ENCODE results near the gene HS1BP3. TPM values are rescaled to one million over a fixed set of nuclear protein-coding genes. Genes with fewer than 3 reads are reported as not detected.

The HS1BP3 gene
- total and polyA plus RNA-seq, 2 of the 13 experiments (the other 11 are each of a cell fraction or from before 2014, with no cell fraction given) = 15.2 to 22.0 TPM

- TF ChIP-seq, protein P1, sequence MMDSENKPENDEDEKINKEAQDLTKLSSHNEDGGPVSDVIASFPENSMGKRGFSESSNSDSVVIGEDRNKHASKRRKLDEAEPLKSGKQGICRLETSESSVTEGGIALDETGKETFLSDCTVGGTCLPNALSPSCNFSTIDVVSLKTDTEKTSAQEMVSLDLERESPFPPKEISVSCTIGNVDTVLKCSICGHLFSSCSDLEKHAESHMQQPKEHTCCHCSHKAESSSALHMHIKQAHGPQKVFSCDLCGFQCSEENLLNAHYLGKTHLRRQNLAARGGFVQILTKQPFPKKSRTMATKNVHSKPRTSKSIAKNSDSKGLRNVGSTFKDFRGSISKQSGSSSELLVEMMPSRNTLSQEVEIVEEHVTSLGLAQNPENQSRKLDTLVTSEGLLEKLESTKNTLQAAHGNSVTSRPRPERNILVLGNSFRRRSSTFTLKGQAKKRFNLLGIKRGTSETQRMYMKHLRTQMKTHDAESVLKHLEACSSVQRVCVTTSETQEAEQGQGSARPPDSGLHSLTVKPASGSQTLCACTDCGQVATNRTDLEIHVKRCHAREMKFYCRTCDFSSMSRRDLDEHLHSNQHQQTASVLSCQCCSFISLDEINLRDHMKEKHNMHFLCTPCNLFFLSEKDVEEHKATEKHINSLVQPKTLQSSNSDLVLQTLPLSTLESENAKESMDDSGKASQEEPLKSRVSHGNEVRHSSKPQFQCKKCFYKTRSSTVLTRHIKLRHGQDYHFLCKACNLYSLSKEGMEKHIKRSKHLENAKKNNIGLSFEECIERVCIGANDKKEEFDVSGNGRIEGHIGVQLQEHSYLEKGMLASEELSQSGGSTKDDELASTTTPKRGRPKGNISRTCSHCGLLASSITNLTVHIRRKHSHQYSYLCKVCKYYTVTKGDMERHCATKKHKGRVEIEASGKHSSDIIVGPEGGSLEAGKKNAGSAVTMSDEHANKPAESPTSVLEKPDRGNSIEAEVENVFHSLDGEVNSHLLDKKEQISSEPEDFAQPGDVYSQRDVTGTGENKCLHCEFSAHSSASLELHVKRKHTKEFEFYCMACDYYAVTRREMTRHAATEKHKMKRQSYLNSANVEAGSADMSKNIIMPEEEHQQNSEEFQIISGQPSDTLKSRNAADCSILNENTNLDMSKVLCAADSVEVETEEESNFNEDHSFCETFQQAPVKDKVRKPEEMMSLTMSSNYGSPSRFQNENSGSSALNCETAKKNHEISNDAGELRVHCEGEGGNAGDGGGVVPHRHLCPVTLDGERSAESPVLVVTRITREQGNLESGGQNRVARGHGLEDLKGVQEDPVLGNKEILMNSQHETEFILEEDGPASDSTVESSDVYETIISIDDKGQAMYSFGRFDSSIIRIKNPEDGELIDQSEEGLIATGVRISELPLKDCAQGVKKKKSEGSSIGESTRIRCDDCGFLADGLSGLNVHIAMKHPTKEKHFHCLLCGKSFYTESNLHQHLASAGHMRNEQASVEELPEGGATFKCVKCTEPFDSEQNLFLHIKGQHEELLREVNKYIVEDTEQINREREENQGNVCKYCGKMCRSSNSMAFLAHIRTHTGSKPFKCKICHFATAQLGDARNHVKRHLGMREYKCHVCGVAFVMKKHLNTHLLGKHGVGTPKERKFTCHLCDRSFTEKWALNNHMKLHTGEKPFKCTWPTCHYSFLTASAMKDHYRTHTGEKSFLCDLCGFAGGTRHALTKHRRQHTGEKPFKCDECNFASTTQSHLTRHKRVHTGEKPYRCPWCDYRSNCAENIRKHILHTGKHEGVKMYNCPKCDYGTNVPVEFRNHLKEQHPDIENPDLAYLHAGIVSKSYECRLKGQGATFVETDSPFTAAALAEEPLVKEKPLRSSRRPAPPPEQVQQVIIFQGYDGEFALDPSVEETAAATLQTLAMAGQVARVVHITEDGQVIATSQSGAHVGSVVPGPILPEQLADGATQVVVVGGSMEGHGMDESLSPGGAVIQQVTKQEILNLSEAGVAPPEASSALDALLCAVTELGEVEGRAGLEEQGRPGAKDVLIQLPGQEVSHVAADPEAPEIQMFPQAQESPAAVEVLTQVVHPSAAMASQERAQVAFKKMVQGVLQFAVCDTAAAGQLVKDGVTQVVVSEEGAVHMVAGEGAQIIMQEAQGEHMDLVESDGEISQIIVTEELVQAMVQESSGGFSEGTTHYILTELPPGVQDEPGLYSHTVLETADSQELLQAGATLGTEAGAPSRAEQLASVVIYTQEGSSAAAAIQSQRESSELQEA (CRISPR knock-in tag; IDR thresholded peaks at IDR 0.05; ENCODE audit: not compliant biosample characterization) = no peak
- TF ChIP-seq SP1 (IDR thresholded peaks at IDR 0.05) = no peak
- no peak for TF ChIP-seq SP1 (CRISPR knock-in tag; IDR thresholded peaks at IDR 0.05)
- TF ChIP-seq IKZF5 (CRISPR knock-in tag; IDR thresholded peaks at IDR 0.05) = no peak
- TF ChIP-seq CERS6 (CRISPR knock-in tag; IDR thresholded peaks at IDR 0.05) = no peak
- TF ChIP-seq KMT2B (CRISPR knock-in tag; IDR thresholded peaks at IDR 0.05) = no peak
- TF ChIP-seq RFXAP (CRISPR knock-in tag; IDR thresholded peaks at IDR 0.05; ENCODE audit: borderline replicate concordance) = no peak
- TF ChIP-seq, protein P2, sequence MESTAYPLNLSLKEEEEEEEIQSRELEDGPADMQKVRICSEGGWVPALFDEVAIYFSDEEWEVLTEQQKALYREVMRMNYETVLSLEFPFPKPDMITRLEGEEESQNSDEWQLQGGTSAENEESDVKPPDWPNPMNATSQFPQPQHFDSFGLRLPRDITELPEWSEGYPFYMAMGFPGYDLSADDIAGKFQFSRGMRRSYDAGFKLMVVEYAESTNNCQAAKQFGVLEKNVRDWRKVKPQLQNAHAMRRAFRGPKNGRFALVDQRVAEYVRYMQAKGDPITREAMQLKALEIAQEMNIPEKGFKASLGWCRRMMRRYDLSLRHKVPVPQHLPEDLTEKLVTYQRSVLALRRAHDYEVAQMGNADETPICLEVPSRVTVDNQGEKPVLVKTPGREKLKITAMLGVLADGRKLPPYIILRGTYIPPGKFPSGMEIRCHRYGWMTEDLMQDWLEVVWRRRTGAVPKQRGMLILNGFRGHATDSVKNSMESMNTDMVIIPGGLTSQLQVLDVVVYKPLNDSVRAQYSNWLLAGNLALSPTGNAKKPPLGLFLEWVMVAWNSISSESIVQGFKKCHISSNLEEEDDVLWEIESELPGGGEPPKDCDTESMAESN (CRISPR knock-in tag; conservative IDR thresholded peaks at IDR 0.05) = 0 out of 2 replicates have a peak, but pooled peaks have one; percentile 15
- TF ChIP-seq CREBL2 (CRISPR knock-in tag; IDR thresholded peaks at IDR 0.05; ENCODE audit: borderline replicate concordance) = no peak
- 0 out of 2 replicates have a peak, but pooled peaks have one; percentile 25 for TF ChIP-seq SALL1 (CRISPR knock-in tag; IDR thresholded peaks at IDR 0.05)
- TF ChIP-seq, protein P3, sequence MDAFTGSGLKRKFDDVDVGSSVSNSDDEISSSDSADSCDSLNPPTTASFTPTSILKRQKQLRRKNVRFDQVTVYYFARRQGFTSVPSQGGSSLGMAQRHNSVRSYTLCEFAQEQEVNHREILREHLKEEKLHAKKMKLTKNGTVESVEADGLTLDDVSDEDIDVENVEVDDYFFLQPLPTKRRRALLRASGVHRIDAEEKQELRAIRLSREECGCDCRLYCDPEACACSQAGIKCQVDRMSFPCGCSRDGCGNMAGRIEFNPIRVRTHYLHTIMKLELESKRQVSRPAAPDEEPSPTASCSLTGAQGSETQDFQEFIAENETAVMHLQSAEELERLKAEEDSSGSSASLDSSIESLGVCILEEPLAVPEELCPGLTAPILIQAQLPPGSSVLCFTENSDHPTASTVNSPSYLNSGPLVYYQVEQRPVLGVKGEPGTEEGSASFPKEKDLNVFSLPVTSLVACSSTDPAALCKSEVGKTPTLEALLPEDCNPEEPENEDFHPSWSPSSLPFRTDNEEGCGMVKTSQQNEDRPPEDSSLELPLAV (CRISPR knock-in tag; conservative IDR thresholded peaks at IDR 0.05; ENCODE audit: low read depth) = no peak
- TF ChIP-seq GATAD2A (CRISPR knock-in tag; IDR thresholded peaks at IDR 0.05) = 0 out of 2 replicates have a peak, but pooled peaks have one; percentile 3
- no peak for TF ChIP-seq MEF2D (CRISPR knock-in tag; IDR thresholded peaks at IDR 0.05)
- TF ChIP-seq DNMT3B (CRISPR knock-in tag; conservative IDR thresholded peaks at IDR 0.05) = no peak
- no peak for TF ChIP-seq SSRP1 (CRISPR knock-in tag; IDR thresholded peaks at IDR 0.05)
These were observed 41.4 kb downstream of the HS1BP3 start (continued) for GRCh38 chr2:20609349-20609994.

Data from HepG2 (cell line).